Mucosa of descending colon (tissue), 3 donors: ENCODE data around the gene CRISPLD2. TPM values are rescaled to one million over a fixed set of nuclear protein-coding genes. Genes with fewer than 3 reads are reported as not detected.
A peak's percentile ranks its signal among the peaks of the same experiment; 100 is the strongest.

Source experiments
- ATAC-seq: fragments of 200-7000 bp; cut with Tn5 transposase; one replicate; pipeline ENCODE4 v1.9.1; 2020; ENCODE audit warnings: mild to moderate bottlenecking, moderate library complexity
- DNase-seq, 3 donors: peaks; one replicate each; pipeline ENCODE4 v3.0.0-alpha.2; 2020
- H3K36me3 ChIP-seq: fragments of 200-600 bp; one replicate; pipeline ENCODE4 v1.8.0; 2021; ENCODE audit warnings: low read depth, mild to moderate bottlenecking
- H3K4me1 ChIP-seq: fragments of 200-600 bp; one replicate; pipeline ENCODE4 v1.8.0; 2021; ENCODE audit warnings: low read depth, mild to moderate bottlenecking
- H3K4me3 ChIP-seq: fragments of 200-600 bp; one replicate; pipeline ENCODE4 v1.8.0; 2021; ENCODE audit warnings: mild to moderate bottlenecking
- H3K9me3 ChIP-seq: fragments of 200-600 bp; one replicate; pipeline ENCODE4 v1.8.0; 2021; ENCODE audit warnings: mild to moderate bottlenecking
- intact Hi-C, 2 donors: fragments of 100-400 bp; cut with DNase I in 1 of 2; cut with micrococcal nuclease in 1 of 2; formaldehyde crosslinking; loops; one replicate each; pipeline versions ENCODE4 v1.11.0 to v1.11.1; 2022; cut with DNase I, micrococcal nuclease
- total RNA-seq, 3 donors: library from RNA; stranded (reverse); fragmentation: NEBNext Ultra II Directional in 2 of 3; extraction: Animal tissue kit (Norgen Biotek cat#: 25700) in 2 of 3; gene quantifications; one replicate each; pipeline versions ENCODE4 v1.2.1 to v1.2.4, GENCODE V29; 2021 to 2023
- TF ChIP-seq, protein P1 (sequence below): fragments of 200-600 bp; IDR thresholded peaks from one replicate; pipeline ENCODE4 v1.8.0; 2022; ENCODE audit warnings: antibody characterized with exemption, mild to moderate bottlenecking
- donor health status: DM: no; HTN: no; CAD: no; lungs with moderate emphysema.
- donor health status: DM: no; HTN: no; CAD: no.
- donor health status: DM: no; HTN: yes; CAD: no.

Gene CRISPLD2
- total RNA-seq, 3 donors from 2014 or later = 10.5 to 114 (median 38.7) TPM

DNA sequence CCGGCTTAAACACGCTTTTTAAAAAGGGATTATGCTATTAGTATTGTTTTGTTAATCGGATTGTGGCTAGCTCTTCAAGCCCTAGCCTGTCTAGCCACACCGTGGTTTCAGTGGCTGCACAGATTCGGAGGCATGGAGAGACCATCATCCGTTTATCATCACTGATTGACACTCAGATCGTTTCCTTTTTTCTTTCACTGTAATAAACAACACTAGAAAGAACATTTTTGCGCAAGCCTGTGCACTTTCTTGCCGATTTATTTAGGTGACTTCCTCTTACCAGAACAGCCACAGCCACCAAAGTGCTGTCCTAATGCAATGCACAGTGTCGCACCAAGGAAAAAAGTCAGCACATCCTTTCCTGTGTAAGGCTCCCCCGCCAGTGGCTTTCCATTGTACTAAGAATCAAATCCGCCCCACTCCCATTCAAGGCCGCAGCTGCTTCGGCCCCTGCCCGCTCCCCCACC, 78.2 kb downstream of the CRISPLD2 start:
- DNase-seq (no peak), ATAC-seq (peak; percentile 31)
- H3K9me3 ChIP-seq = no peaks in the 10 kb centered on the region
- H3K36me3 ChIP-seq = no peaks in the 10 kb centered on the region
- no peaks in the 10 kb centered on the region for H3K4me1 ChIP-seq
- intact Hi-C loops = no loop called here
- TF ChIP-seq, protein P1, sequence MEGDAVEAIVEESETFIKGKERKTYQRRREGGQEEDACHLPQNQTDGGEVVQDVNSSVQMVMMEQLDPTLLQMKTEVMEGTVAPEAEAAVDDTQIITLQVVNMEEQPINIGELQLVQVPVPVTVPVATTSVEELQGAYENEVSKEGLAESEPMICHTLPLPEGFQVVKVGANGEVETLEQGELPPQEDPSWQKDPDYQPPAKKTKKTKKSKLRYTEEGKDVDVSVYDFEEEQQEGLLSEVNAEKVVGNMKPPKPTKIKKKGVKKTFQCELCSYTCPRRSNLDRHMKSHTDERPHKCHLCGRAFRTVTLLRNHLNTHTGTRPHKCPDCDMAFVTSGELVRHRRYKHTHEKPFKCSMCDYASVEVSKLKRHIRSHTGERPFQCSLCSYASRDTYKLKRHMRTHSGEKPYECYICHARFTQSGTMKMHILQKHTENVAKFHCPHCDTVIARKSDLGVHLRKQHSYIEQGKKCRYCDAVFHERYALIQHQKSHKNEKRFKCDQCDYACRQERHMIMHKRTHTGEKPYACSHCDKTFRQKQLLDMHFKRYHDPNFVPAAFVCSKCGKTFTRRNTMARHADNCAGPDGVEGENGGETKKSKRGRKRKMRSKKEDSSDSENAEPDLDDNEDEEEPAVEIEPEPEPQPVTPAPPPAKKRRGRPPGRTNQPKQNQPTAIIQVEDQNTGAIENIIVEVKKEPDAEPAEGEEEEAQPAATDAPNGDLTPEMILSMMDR = no peak
- no peak overlapping the region for H3K4me3 ChIP-seq

- Histone ChIP-seq H3K4me1 (no peaks in the 10 kb centered on the region), H3K36me3 (no peaks in the 10 kb centered on the region), H3K9me3 (no peaks in the 10 kb centered on the region), H3K4me3 (no peak overlapping the region)
- ATAC-seq (peak; percentile 46), DNase-seq (no peak)
- TF ChIP-seq, protein P1 = no peak
- intact Hi-C loops = no loop called here
Measured at GRCh38 chr16:84898447-84898846, 78.7 kb downstream of the CRISPLD2 start.

- ATAC-seq = no peak
- H3K4me3 ChIP-seq = no peak overlapping the region
- DNase-seq = no peak
- H3K36me3 ChIP-seq = no peaks in the 10 kb centered on the region
- H3K4me1 ChIP-seq = no peaks in the 10 kb centered on the region
- H3K9me3 ChIP-seq = no peaks in the 10 kb centered on the region
- intact Hi-C loops = no loop called here
- TF ChIP-seq, protein P1 = no peak
Measured at GRCh38 chr16:84899414-84899813, 79.6 kb downstream of the CRISPLD2 start.

DNA sequence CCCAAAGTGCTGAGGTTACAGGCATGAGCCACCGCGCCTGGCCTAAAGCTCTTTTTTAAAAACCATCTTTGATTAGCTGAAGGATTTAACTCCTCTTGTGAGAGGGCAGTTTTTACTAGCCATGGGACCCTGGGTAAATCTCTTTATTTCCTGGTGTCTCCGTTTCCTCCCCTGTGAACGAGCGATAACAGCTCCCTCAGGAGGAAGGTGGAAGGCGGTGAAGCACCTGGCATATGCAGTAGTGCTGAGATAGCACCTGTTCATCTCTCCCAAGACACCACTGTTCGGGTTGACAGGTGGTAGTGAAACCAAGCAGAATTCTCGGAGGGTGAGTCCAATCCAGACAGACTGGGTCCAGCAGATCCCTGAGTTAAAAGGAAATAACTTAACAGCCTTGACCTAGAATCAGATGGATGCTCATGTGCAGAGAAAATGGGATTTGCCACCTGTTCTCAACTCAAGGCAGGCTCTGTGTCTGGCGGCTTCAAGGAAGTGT, 86.2 kb downstream of the CRISPLD2 start:
- no peaks in the 10 kb centered on the region for H3K9me3 ChIP-seq
- no peaks in the 10 kb centered on the region for H3K36me3 ChIP-seq
- no peak overlapping the region for H3K4me3 ChIP-seq
- ATAC-seq (no peak), DNase-seq (no peak)
- peaks cover 12% of the 10 kb centered on the region for H3K4me1 ChIP-seq
- intact Hi-C loops = no loop called here
- TF ChIP-seq, protein P1 = no peak

- Histone ChIP-seq H3K4me1 (peaks cover 13% of the 10 kb centered on the region), H3K36me3 (no peaks in the 10 kb centered on the region), H3K4me3 (no peak overlapping the region), H3K9me3 (no peaks in the 10 kb centered on the region)
- DNase-seq (no peak), ATAC-seq (no peak)
- TF ChIP-seq, protein P1 = no peak
- intact Hi-C loops = no loop called here
Measured at GRCh38 chr16:84907051-84907450, 87.3 kb downstream of the CRISPLD2 start.

DNA sequence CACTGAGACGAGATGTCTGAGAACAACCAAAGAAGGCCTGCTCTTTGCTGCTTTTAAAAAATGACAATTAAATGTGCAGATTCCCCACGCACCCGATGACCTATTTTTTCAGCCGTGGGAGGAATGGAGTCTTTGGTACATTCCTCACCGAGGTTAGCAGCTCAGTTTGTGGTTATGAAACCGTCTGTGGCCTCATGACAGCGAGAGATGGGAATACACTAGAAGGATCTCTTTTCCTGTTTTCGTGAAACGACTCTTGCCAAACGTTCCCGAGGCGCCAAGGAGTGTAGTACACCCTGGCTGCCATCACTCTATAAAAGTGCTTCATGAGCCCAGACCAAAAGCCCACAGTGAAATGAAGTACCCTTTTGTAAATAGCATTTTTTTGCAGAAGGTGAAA, 87.8 kb downstream of the CRISPLD2 start:
- TF ChIP-seq, protein P1 = no peak
- no peaks in the 10 kb centered on the region for H3K36me3 ChIP-seq
- no peak for DNase-seq
- no peak overlapping the region for H3K4me3 ChIP-seq
- no peaks in the 10 kb centered on the region for H3K9me3 ChIP-seq
- intact Hi-C loops = no loop called here
- ATAC-seq = no peak
- H3K4me1 ChIP-seq = peaks cover 13% of the 10 kb centered on the region
